GM18870 (cell line): ENCODE measurements around the gene DOCK1.

ENCODE experiments used
- ATAC-seq: cut with Tn5 transposase; IDR thresholded peaks from one replicate; pipeline ENCODE4 v1.9.1; 2021; ENCODE audit warnings: moderate library complexity; ENCODE audit not compliant: unreplicated experiment

Gene DOCK1

DNA sequence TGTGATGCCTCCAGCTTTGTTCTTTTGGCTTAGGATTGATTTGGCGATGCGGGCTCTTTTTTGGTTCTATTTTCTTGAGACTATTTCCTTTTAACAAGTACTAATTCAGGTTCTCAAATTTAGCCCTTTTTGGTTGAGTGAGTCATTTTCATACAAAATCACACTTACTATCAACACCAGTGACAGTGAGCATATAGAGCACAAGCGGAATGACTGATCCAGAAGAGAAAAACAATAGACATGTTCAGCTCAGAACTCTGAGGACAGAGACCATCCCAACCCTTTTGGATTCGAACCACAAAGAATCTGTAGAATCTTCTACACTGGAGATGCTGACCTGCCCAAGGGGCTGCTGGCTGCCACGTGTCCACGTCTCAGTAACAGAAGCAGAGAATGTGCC, 347.6 kb downstream of the DOCK1 start:
- no peak for ATAC-seq

DNA sequence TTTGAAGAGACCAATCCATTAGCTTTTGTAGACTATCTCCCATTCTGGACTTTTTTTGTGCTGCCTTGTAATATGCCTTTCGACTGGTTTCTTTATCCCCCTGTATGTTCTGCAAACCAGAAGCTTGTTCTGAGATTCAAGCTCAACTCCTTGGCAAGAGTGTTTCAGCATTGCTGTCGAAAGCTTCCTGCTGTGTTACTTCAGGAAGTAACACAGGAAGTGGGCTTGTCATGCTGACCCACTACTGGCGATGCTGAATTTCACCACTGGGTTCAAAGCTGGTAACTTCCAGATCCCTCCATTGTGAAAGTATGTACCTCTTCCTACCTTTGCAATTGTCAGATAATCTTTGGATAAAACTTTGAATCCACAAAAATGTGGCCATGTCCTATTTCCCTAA, 349.0 kb downstream of the DOCK1 start:
- no peak for ATAC-seq

DNA sequence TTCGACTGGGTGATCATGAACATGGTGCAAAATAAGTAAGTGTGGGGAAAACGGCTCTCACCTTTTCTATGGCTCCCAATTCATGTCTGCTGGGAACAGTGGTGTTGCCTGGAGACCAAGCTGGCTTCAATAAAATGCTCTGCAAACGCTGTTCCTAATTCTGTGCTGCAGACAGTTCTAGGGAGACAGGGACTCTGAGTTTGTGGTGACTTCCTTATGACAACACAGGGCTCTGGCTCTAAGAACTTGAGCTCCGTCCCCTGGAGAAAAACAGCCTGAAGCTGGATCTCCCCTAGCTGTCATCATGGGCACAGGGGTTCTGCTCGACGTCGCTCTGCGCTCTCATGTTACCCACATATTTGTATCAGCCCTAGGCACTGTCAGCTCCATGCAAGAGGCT, 352.2 kb downstream of the DOCK1 start:
- ATAC-seq, result no peak

DNA sequence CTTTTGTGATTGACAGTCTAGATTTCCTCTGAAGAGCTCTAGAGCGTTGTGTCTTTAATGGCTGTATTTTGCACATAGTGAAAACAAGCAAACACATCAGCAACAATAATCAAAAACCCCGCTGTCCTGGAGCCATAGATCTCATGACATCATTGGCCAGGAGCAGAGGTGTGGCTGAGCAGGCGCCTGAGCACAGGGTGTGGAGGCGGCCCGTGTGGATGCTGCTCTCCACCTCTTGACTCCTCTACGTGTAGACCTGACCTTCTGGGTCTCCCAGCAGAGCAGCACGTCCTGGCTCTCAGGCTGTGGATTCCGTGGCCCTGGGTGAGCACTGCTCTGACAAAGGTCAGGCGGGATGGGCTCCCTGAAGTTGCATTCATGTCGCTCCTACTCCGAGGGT, 354.1 kb downstream of the DOCK1 start:
- ATAC-seq, result no peak

DNA sequence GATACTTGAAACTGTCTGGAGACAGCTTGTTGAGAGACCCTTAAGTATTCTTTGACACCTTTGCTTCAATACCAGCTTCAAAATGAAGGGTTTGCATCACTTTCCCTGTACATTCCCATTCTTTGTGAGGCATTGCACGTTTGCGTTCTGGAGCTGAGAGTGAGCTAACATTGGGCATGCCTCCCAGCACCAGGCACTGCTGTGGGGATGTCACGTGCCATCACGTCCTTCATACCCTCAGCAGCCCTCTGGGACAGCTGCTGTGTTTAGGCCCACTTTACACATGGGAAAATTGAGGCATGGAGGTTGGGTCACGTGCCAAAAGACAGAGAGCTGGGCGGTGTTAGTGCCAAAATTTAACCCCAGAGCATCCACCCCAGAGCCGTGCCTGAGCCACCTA, 357.4 kb downstream of the DOCK1 start:
- ATAC-seq, result no peak

DNA sequence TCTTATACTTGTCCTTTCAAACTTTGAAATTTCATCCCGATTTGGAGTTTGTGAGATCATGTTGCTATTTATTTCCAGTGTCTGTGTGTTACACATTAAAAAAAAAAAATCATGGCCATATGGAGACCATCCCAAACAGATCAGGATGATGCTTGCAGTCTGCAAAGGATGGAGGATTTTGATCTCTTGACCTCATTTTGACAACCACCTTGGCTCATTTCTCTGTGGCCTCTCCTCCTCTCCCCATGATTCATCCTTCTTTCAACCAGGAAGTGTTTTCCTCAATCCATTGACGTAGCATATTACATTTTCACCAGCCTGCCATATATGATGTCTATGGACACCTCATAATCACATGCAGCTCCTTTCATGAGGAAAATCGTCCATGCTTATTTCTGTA, 360.1 kb downstream of the DOCK1 start:
- ATAC-seq, result no peak

DNA sequence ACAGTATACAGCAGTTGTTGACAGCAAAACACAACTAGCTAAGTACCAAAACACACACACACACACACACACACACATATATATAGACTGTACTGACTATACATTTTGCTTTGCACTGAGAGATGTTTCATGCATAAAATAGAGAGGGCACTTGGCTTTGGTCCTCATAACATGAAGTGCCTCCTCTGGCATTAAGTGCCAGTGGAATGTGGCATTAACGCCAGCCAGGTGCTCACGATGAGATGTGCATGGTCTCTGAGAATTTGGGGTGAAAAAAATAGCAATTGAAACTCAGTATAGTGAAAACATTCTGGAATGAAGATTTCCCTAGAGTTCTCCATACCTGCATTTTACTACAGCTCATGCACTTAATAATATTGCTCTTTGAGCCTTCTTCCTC, 361.2 kb downstream of the DOCK1 start:
- ATAC-seq, result no peak

DNA sequence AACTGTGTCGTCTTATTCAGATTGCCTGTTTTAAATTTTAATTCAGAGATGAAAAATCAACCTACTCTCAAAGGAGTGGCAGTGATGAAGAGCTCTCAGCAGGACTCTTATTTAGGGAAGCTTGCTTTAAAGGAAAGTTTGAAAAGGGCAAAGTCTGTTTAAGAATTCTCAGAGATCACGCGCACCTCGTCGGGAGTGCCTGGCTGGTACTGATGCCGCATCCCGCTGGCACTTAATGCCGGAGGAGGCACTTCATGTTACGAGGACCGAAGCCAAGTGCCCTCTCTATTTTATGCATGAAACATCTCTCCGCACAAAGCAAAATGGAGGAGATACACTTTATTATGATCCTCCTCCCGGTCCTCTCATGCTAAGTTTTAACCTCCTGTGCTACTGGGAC, 362.2 kb downstream of the DOCK1 start:
- ATAC-seq, result no peak

DNA sequence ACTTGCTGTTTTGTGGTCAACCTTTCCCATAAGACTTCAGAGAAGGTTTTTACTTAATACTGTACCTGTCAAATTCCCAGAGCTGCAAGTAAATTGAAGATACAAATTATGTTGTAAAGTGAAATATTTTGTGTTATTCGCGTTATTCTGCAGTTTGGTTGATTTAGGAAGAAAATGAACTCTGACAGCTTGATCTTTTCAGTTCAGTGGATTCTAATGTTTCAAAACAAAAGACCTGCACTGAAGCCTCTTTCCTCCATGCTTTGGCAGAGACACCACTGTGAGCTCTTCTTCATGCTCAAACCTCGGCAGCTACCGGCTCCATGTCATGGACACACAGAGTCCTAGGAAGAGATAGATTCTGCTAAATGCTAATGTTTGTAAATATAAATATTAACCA, 366.8 kb downstream of the DOCK1 start:
- ATAC-seq, result no peak

DNA sequence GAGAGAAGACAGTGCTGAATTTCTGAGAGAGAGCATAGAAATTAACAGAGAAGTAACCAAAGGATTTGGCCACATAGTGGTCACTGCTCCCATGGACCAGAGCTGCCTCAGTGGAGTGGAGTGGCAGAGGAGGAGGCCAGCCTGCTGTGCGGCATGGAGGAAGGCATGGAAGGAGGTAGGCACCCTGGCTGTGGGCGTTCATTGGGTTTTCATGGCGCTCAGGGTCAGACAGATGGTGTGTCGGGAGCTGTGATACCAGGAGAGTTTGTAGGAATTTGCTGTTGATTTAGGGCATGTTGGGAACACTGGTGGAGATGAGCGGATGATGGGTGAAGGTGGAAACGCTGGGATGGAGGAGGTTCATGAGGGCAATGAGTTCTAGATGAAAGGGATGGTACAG, 370.0 kb downstream of the DOCK1 start:
- no peak for ATAC-seq

DNA sequence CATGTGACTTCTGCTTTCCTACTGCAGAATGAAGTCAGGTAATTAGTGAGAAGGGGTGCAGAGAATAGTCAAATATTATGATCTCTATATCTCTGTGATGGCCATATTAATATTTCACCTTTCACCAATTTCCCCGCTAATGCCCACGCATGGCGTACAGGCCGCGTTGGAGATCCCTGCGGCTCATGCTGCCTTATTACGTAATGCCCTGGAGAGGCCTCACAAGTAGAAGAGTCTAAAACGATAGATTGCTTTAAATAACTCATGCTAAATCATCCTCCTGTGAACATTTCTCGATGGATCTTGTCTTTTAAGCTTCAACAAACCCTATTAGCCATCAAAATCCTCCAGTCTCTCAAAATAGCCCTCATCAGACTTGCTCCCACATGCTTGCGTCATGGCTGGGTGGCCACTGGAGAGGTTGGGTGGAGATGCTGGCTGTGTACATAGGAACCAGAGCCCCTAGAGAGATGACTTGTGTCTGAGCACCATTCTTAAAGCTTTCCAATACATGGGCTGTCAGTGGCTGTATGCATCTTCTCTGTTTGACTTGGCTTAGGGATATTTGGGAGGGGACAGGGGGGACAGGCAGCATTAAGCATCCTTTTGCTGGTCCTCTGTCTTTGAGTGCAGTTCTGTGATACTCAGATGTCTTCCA, 370.7 kb downstream of the DOCK1 start:
- no peak for ATAC-seq

DNA sequence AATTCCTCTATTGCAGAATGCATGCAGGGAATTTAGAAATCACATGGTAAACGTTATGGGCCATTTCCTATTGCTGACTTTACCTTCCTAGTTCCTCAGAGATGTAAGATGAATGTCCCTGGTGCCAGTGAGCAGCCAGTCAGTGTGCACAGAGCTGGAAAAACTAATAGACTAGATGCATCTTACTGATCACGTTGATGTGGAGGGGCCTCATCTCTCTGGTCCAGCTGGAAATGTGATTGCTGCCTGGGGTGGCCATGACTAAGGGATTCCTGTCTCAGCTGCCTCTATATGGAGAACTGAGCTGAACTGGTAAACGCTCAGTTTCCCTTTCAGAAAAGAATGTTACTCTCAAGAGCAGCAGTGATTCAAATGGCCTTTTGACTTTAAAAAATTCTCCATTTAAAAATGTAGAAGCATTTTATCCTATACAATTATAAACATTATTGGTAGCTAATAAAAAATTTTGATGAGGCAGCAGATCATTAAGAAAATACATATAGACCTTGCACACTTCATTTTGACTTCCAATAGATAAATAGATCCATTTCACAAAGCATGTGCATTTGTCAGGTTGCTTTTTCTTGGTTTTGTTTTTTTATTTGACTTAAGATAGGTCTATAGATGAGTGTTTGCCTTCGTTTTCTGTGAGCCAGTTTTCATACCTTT, 371.7 kb downstream of the DOCK1 start:
- ATAC-seq, result no peak

DNA sequence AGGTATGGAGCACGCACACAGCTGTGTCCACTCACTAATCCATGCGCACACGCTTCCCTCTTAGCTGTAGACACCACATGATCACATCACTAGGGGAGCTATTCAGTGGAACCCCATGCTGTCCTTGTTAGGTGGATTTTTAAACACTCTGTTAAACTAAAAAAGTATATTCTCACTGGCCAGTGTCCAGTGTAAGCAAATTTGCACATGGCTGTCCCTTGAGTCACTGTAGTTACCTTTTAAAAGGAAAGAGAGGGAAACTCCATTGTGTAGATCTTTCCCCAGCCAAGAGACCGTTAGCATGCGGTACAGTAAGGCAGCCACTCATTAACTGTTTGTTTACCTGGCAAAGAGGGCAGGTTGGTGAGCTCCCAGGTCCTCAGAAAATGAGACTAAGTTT, 372.8 kb downstream of the DOCK1 start:
- ATAC-seq, result no peak

DNA sequence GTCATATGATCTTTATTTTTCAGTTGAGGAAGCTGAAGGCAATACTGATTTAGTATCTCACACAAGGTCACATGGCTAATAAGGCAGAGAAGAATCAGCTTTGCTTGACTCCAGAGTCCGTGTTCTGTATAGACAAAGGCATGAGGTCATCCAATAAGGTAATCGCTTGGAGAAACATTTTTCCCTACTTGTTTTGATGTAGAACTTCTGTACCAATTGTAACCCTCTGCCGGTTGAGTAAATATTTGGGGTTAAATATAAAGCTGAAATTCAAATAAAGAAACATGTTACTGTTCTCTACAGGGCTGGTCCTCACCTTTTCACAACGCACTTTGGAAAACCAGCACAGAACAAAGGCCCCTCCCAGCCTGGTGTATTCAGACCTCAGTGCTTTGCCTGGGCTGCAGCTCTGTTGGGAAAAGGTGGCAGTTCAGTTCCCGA, 374.1 kb downstream of the DOCK1 start:
- no peak for ATAC-seq

DNA sequence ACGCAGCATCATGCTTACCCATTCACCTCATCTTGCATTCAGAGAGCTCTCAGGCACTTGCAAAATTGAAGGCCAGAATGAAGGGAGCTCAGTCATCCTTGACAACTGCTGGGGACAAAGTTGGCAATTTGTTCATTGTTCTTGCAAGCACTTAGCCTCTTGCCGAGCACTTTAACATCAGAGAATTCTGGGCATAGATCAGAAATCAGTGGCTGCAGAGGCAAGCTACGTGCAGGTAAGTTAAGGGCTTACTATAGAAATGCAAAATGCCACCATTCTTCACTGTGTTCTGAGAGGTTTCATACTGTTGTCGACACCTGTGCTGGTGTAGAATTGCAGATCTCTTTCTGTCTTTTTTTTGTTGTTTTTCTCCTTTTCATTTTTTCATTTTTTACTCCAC, 375.2 kb downstream of the DOCK1 start:
- no peak for ATAC-seq

DNA sequence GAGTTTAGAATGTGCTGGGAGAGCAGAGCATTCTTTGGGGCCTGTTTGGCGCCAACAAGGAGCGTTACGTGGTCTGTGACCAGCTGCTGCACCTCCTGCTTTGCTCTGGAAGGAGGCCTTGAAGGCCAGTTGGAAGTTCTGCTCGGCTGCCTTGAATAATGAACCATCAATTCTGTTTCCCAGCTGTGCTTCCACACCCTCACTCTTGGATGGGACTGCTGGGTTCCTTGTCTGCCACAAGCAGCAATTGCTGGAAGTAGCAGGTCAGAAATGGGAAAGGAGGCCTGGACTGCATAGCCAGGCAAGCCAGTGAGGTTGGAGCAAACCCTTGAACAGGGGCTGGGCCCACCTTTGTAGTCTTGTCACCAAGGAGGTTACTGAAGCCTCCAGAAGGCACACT, 377.8 kb downstream of the DOCK1 start:
- no peak for ATAC-seq

DNA sequence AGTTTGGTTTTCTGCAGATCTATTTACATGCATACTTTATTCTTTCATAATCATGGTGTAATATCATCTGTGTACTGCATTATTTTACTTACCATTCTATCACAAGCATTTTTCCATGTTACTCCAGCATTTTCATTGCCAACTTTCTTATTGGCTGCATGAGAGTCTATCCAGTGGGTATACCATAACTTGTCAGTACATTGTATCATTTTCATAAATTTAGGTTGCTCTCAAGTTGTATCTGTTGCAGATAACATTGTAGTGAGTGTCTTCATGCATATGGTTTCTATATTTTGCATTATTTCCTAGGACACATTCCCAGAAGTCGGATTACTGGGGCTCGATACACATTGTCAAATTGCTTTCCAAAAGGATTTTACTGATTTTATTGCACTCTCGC, 378.3 kb downstream of the DOCK1 start:
- ATAC-seq, result no peak

DNA sequence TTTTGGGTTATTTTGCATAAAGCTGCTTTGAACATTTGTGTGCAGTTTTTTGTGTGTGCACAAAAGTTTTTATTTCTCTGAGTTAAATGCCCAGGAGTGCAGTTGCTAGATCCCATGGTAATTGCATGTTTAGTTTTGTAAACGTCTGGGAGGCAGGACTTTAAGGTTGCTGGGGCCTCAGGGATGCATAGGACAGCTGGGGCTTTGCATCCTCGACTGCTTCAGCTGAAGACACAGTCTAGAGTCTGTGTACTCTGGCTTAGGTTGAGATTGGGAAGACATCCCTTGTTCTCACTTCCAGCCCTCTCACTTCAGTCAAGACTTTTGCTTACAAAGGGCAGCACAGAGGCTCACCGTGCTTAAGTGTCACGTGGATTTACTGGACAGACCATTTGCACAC, 385.6 kb downstream of the DOCK1 start:
- no peak for ATAC-seq

DNA sequence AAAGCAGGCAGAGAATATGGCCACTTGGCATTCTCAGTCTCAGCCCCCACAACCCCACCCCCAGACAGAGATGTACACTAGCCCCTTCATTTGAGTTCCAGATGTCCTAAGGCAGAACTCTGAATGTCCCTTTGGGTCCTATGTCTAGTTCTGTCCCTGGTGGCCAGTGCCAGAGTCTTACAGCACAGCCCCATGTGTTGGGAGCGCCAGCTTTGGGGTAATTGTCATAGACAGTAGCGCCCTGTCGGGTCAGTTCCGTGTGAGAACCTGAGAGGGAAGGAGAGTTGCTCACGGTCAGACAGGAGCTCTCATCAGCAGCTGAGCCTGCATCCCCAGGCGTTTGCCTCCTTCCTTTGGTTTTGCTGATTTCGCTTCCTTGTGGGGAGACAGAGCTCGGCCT, 386.1 kb downstream of the DOCK1 start:
- no peak for ATAC-seq

DNA sequence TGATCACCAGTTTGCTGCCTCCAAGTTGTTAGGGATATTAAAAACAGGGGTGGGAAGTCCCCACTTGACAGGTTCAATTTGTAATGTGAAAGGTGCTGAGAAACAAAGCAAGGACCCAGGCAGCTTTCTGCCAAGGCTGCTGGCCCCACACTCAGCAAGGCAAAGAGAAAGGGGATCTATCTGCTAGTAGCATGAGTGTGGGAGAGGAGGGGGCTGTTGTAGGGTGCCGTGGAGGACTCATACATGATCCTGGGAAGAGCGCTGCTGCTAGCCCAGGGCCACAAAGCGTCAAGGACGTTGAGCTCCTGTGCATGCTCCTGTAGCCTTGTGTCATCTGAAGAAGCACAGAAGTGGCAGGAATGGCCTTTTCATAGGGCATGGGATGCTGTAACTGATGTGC, 387.7 kb downstream of the DOCK1 start:
- no peak for ATAC-seq

DNA sequence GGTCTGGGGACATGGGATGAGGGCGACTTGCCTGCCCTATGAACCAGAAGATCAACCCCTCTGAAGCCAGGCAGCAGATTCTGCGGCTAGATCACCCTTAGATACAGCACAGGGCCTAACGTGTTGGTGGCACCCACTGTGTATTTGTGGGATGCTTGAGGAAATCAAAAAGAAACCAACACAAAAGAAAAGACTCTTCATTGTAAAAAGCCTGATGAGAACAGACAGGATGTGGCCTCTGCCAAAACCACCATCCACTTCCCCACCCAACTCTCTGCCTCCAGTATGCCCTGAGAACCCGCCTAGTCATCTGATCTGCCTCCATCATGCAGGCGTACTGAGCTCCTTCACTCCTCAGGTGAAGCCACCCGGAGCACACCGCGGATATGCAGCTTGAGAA, 388.4 kb downstream of the DOCK1 start:
- no peak for ATAC-seq

DNA sequence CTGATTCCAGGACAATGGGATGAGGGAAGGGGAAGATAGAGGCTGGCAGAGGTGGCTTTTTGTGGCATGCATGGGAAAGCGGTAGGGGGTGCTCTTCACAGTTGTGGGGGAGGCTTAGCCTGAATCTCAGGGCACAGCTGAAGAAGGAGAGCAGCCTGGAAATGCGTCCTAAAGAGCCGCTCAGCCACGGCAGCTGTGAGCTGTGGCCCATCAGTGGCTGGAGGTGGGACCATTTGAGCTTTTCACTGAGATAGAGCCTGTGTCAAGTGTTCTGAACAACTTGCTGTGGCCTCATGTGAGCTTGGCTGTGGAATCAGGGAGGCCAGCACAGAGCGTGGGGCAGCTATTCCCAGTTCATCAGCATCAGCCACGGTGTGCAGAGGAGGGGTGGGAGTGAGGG, 391.5 kb downstream of the DOCK1 start:
- ATAC-seq, result no peak

DNA sequence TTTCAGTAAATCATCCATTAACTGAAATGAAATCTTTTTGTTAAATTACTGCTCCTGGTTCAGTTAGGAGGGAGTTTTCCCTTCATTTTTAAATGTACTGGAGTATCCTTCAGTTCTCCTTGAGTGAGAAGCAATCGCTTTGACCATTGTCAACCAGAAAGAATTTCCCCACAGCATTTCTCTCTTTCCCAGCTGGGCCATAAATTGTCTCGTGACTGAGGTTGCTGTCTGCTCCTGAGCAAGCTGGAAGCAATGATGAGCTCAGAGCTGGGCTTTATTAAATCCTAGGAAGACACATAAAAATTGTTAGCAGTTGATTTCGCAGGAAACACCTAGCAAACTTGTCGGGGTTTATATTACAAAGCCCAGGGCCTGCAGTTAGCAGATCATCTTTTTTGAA, 393.2 kb downstream of the DOCK1 start:
- ATAC-seq, result no peak
